Loucy (cell line): ENCODE data around the gene HOXB4.

ENCODE experiments used
- H2AFZ ChIP-seq: fragments of 200-600 bp; sonication (generic); 2 replicates; pipeline ENCODE4 v1.6.0; 2016; ENCODE audit warnings: antibody characterized with exemption, mild to moderate bottlenecking, low read length, moderate library complexity
- H3F3A ChIP-seq: fragments of 200-600 bp; 2 replicates; pipeline ENCODE4 v1.6.0; 2016; ENCODE audit warnings: antibody characterized with exemption, low read depth, mild to moderate bottlenecking
- H3K27me3 ChIP-seq: fragments of 200-600 bp; sonication (generic); 2 replicates; pipeline ENCODE4 v1.6.1; 2014; ENCODE audit warnings: low read length, mild to moderate bottlenecking; ENCODE audit not compliant: insufficient read depth, poor library complexity, severe bottlenecking
- H3K36me3 ChIP-seq: fragments of 200-600 bp; sonication (generic); 2 replicates; pipeline ENCODE4 v1.6.1; 2016; ENCODE audit warnings: low read length; ENCODE audit not compliant: insufficient read depth
- H3K4me1 ChIP-seq: fragments of 200-600 bp; sonication (generic); 2 replicates; pipeline ENCODE4 v1.5.1; 2014; ENCODE audit warnings: low read length, mild to moderate bottlenecking; ENCODE audit not compliant: insufficient read depth, poor library complexity, severe bottlenecking
- H3K4me2 ChIP-seq: fragments of 200-600 bp; sonication (generic); 2 replicates; pipeline ENCODE4 v1.6.0; 2014; ENCODE audit warnings: antibody characterized with exemption, low read length, low read depth, mild to moderate bottlenecking; ENCODE audit not compliant: poor library complexity, severe bottlenecking
- H3K4me3 ChIP-seq: fragments of 200-600 bp; sonication (generic); 2 replicates; pipeline ENCODE4 v1.5.1; 2014; ENCODE audit warnings: low read length, mild to moderate bottlenecking, mixed read lengths; ENCODE audit not compliant: poor library complexity, severe bottlenecking
- H3K79me2 ChIP-seq: fragments of 200-600 bp; sonication (generic); 2 replicates; pipeline ENCODE4 v1.6.1; 2014; ENCODE audit warnings: low read length; ENCODE audit not compliant: insufficient read depth
- H3K9ac ChIP-seq: fragments of 200-600 bp; sonication (generic); 2 replicates; pipeline ENCODE4 v1.6.0; 2014; ENCODE audit warnings: mild to moderate bottlenecking, low read depth, low read length, moderate library complexity; ENCODE audit not compliant: poor library complexity, severe bottlenecking
- H3K9me2 ChIP-seq: fragments of 200-600 bp; sonication (generic); replicated peaks from 2 replicates; pipeline ENCODE4 v1.6.1; 2016; ENCODE audit warnings: low read depth, low read length, mixed read lengths
- H3K9me3 ChIP-seq: fragments of 200-600 bp; sonication (generic); 2 replicates; pipeline ENCODE4 v1.6.1; 2014; ENCODE audit warnings: mild to moderate bottlenecking, antibody characterized with exemption, low read length, low read depth; ENCODE audit not compliant: insufficient read depth
- H4K20me1 ChIP-seq: fragments of 200-600 bp; sonication (generic); 2 replicates; pipeline ENCODE4 v1.6.0; 2014; ENCODE audit warnings: antibody characterized with exemption, low read length, mild to moderate bottlenecking; ENCODE audit not compliant: insufficient read depth, poor library complexity, severe bottlenecking
- EZH2phosphoT487 ChIP-seq: fragments of 200-600 bp; IDR thresholded peaks from 2 replicates; pipeline ENCODE4 v1.6.1; 2018; ENCODE audit warnings: antibody characterized with exemption, mild to moderate bottlenecking, moderate library complexity, borderline replicate concordance
- TF ChIP-seq, protein P1 (sequence below): fragments of 200-600 bp; sonication (generic); conservative IDR thresholded peaks from 2 replicates; pipeline ENCODE4 v1.5.1; 2014; ENCODE audit warnings: mild to moderate bottlenecking, antibody characterized with exemption, low read length

Gene HOXB4

DNA sequence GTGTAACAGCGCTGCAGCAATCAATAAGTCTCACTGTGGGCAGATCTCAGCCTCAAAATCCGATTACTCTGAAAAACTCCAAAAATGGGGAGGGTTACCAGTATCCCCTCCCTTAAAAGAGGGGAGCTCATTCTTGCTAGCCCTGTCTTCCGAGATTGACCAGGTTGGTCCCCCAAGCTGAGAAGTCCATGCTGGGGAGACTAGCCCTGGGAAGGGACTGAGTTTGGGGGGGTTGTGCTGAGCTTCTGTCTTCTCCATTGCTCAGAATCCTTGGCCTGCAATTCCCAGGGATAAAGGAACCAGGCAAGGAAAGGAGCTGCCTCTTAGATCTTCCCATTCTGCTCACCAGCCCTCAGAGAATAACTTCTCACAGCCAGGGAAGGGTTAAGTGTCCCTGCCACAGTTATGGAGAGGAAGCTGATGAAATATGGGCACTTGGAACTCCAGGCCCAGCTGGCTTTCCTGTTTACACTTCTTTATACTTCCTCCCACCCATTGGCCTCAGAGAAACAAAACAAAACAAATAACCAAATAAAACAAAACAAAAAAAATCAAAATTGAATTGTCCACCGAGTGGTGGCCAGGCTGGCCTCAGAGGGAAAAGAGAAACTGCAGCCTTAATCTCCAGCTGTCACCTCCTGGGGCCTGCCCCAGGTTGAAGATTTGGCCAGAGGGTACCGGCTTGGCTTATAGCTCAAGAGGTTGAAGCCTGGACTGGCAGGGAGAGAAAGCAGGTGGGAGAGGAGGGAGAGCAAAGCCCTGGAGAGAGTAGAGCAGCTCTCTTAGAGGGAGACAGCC lies 9.3 kb upstream of the HOXB4 start:
- Histone ChIP-seq H3K9me3 (no peaks in the 10 kb centered on the region), H3K4me1 (peaks cover 56% of the 10 kb centered on the region), H3F3A (no peaks in the 10 kb centered on the region), H3K79me2 (peaks cover 100% of the 10 kb centered on the region), H3K9me2 (no peaks in the 10 kb centered on the region), H3K36me3 (peaks cover 39% of the 10 kb centered on the region), H3K4me3 (peak overlapping the region; percentile 89), H2AFZ (no peak overlapping the region), H3K4me2 (peak overlapping the region; percentile 98), H4K20me1 (peaks cover 94% of the 10 kb centered on the region), H3K9ac (peak overlapping the region; percentile 100), H3K27me3 (peaks cover 43% of the 10 kb centered on the region)
- TF ChIP-seq EZH2phosphoT487: no peak
- TF ChIP-seq, protein P1, sequence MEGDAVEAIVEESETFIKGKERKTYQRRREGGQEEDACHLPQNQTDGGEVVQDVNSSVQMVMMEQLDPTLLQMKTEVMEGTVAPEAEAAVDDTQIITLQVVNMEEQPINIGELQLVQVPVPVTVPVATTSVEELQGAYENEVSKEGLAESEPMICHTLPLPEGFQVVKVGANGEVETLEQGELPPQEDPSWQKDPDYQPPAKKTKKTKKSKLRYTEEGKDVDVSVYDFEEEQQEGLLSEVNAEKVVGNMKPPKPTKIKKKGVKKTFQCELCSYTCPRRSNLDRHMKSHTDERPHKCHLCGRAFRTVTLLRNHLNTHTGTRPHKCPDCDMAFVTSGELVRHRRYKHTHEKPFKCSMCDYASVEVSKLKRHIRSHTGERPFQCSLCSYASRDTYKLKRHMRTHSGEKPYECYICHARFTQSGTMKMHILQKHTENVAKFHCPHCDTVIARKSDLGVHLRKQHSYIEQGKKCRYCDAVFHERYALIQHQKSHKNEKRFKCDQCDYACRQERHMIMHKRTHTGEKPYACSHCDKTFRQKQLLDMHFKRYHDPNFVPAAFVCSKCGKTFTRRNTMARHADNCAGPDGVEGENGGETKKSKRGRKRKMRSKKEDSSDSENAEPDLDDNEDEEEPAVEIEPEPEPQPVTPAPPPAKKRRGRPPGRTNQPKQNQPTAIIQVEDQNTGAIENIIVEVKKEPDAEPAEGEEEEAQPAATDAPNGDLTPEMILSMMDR: no peak

DNA sequence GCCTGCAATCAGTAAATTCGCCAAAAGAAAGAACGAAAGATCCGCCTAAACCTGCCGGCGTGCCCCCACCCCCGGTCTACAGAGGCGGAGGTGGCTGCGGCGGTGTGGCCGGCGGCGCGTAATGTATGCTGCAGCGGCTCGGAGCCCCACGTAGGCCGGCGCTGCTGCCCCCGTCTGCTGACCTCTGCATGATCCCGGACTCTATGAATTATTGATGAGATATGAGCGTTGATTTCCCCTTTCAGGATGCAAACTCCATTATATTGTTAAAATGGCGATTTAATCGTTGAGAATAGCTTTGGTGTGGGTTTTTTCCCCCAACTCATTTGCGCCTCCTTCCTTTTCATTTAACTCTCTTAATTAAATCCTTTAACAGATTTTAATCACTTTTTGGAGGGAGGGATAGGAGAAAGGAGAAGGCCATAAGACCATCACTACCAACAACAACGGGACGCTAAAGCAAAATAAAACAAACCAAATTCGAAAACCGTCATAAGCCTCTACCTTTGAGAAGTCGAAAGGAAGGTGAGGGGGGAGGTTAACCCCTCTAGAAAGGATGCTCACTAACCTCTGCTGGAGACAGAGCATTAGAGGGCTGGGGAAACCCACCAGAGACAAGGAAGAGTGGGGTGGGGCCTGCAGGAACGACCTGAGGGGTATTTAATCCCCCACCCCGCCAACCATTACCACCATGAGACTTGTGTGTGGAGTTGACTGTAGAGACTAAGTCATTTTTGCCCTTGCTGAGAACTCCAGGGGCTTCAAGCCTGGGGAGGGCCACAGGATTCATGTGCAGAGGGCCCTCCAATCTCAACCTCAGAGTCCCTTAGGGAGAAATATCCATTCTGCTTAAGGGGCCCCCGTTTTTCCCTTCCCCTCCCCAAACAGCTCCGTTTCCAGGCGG lies 8.5 kb upstream of the HOXB4 start:
- Histone ChIP-seq H3K4me3 (peak overlapping the region; percentile 89), H3K27me3 (peaks cover 48% of the 10 kb centered on the region), H3F3A (no peaks in the 10 kb centered on the region), H3K79me2 (peaks cover 100% of the 10 kb centered on the region), H3K9ac (peak overlapping the region; percentile 100), H3K36me3 (peaks cover 38% of the 10 kb centered on the region), H4K20me1 (peaks cover 96% of the 10 kb centered on the region), H2AFZ (no peak overlapping the region), H3K4me2 (peak overlapping the region; percentile 98), H3K9me2 (no peaks in the 10 kb centered on the region), H3K4me1 (peaks cover 55% of the 10 kb centered on the region), H3K9me3 (no peaks in the 10 kb centered on the region)
- TF ChIP-seq, protein P1: no peak; the same call in 1 of the 2 replicates
- no peak for TF ChIP-seq EZH2phosphoT487

DNA sequence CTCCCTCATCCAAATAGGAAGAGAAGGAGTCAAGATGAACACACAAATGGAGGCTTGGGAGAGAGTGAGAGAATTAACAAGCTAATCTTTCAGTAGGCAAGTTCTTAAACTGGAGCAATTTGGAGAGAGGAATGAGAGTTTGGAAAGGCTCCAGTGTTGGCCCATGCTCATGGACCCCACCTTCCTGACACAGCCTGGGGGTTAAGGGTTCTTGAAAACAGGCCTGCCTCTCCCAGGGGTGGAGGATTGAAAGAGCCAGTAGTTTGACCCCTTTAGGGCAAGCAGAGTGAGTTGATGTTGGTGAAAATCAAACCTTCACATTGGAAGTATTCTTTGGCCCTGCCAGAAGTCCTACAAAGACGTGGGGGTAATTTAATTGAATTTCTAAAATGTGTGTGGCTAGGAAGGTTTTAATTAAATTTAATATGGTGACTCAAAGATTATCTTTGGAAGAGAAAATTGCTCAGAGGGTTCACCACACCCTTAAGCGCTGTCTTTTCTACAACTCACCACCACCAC lies 6.1 kb upstream of the HOXB4 start:
- Histone ChIP-seq H3K9ac (peak overlapping the region; percentile 100), H3K4me1 (peaks cover 55% of the 10 kb centered on the region), H3F3A (peaks cover 9% of the 10 kb centered on the region; the same call in 1 of the 2 replicates), H3K36me3 (peaks cover 36% of the 10 kb centered on the region), H3K4me2 (peak overlapping the region; percentile 98), H3K27me3 (peaks cover 43% of the 10 kb centered on the region), H4K20me1 (peaks cover 98% of the 10 kb centered on the region), H3K79me2 (peaks cover 100% of the 10 kb centered on the region), H2AFZ (no peak overlapping the region), H3K4me3 (peak overlapping the region; percentile 89), H3K9me2 (no peaks in the 10 kb centered on the region), H3K9me3 (no peaks in the 10 kb centered on the region)
- TF ChIP-seq EZH2phosphoT487: no peak
- TF ChIP-seq, protein P1: no peak
